ENCODE data around the gene PPIL1.

PPIL1 gene

GRCh38 chr6:36852481-36853147 is 22.0 kb downstream of the PPIL1 start:
- no peak for DNase-seq

- no peak for DNase-seq
Observed at GRCh38 chr6:36851626-36852025, 23.0 kb downstream of the PPIL1 start.

- peak; percentile 35 for DNase-seq
Observed at GRCh38 chr6:36851149-36851614, 23.4 kb downstream of the PPIL1 start.

- no peak for DNase-seq
Observed at GRCh38 chr6:36850021-36850420, 24.6 kb downstream of the PPIL1 start.

- DNase-seq: no peak
Observed at GRCh38 chr6:36848658-36849441, 25.8 kb downstream of the PPIL1 start.

- no peak for DNase-seq
Observed at GRCh38 chr6:36847991-36848390, 26.6 kb downstream of the PPIL1 start.

GRCh38 chr6:36847152-36847551 is 27.5 kb downstream of the PPIL1 start:
- no peak for DNase-seq

- DNase-seq: no peak
Observed at GRCh38 chr6:36845233-36845632, 29.4 kb downstream of the PPIL1 start.

GRCh38 chr6:36844232-36845170 is 30.1 kb downstream of the PPIL1 start:
- DNase-seq: no peak

- no peak for DNase-seq
Observed at GRCh38 chr6:36843170-36843569, 31.4 kb downstream of the PPIL1 start.

- no peak for DNase-seq
Observed at GRCh38 chr6:36841756-36842155, 32.8 kb downstream of the PPIL1 start.

- no peak for DNase-seq
Observed at GRCh38 chr6:36840432-36841403, 33.9 kb downstream of the PPIL1 start.

GRCh38 chr6:36839749-36840431 is 34.7 kb downstream of the PPIL1 start:
- no peak for DNase-seq

- no peak for DNase-seq
Observed at GRCh38 chr6:36838896-36839748, 35.5 kb downstream of the PPIL1 start, which contains the start of gene CPNE5. Gene CPNE5, minus strand, starts transcription at chr6:36839444. Its CDS starts 67 bp downstream, at chr6:36839377.

GRCh38 chr6:36837686-36838085 is 36.9 kb downstream of the PPIL1 start:
- no peak for DNase-seq

- no peak for DNase-seq
Observed at GRCh38 chr6:36837022-36837339, 37.6 kb downstream of the PPIL1 start.

GRCh38 chr6:36836111-36837021 is 38.2 kb downstream of the PPIL1 start:
- DNase-seq: no peak

GRCh38 chr6:36834576-36835341 is 39.8 kb downstream of the PPIL1 start:
- DNase-seq: no peak
